NCI-H1930 (cell line): Measurements from ENCODE around the gene ACTR5.
"Not testable (repeated sequence)": the region's sequence is repeated elsewhere in the genome, so short reads cannot be mapped to it uniquely, and the experiment has no call there.

ENCODE experiments used
- DNase-seq, 2 experiments: peaks; one replicate each; lab custom pipeline; 2025; lab: John Stamatoyannopoulos, UW

ACTR5 gene

DNA sequence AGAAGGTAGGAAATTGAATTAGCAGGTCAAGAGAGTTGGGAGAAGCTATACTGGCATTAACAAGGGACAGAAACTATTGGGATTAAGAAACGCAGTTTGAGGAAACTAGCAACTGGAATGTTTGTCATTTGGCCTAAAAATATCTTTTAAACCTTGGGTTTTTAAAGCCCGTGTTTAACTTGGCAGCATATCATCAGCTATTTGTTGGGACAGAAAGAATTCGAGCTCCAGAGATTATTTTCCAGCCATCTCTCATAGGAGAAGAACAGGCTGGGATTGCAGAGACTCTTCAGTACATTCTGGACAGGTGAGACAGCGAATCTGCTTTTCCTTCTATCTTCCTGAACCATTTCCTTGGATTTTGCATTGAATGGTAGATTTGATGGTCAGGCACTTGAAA, 17.8 kb downstream of the ACTR5 start:
- DNase-seq: no peak

DNA sequence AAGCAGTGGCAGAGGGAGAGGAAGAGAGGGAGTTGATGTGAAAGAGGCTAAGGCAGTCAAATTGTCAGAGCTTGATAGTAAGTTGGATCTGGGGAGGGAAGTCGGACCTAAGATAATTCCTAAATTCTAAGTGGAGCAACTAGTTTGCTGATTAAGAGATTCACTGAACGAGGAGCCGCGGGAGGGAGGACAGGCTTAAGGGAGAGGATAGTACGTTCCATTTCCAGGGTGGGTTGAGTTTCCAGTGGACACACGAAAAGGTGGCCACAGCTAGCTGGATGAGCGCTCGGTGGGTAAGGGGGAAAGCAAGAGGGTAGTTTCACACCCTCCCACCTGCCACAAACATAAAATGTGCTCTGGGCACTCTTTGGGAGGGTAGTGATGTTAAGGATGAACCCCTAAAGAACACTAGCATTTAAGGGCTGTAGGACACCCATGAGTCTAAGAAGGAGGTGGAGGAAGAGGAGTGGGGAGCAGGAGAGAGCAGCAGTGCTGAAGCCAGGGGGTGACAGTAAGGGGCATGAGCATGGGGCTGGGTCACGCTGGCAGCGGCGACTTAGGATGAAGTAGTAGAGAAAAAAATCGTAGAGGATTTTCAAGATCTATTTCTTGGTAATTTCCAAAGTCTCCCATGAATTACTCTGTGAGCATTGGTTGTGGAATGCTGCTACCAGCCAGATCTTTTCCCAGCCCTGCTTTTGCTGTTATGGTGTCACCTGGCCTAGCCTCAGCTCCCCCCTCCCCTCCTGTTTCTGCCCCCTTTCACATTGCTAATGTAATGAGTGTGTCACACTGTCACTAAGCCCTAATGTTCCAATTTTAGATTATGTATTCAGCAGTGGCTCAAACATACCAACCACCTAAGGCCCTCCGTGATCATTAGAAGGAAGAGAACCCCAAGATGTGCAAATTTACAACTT, 21.4 kb downstream of the ACTR5 start:
- no peak for DNase-seq

DNA sequence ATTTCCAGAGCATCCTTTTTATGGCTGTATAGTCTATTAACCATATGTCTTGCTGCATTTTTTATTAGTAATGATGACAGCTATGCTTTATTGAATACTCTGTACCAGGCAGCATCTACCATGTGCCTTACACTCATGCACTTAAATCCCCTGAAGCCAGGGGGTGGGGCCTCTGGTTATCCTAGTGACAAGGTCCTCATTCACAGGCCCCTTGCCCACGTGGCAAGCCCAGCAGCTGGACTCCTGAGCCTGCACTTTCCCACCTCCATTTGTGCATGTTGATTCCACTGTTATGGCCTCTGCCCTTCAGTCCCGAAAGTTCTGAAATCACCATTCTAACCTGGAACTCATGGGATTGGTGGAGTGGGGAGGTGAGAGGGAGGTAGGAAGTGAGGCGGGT, 22.3 kb downstream of the ACTR5 start:
- DNase-seq: no peak

DNA sequence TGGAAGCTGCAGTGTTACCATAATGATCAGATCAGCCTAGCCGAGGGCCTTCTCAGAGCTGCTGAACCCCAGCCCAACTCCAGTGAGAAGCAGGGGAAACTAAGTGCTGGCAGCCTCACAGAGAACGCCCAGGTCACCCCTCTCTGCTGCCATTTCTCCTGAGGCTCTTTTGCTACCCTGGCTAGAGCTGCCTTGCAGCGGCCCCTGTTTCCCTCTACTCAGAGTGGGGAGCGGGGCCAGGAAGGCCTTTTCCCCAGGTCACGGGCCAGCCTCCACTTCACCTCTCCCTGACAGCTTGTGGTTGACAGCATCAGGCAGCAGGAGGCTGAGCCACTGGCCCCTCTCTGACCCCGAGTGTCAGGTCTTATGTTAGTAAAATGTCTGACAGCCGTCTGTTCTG, 22.7 kb downstream of the ACTR5 start:
- DNase-seq: no peak

DNA sequence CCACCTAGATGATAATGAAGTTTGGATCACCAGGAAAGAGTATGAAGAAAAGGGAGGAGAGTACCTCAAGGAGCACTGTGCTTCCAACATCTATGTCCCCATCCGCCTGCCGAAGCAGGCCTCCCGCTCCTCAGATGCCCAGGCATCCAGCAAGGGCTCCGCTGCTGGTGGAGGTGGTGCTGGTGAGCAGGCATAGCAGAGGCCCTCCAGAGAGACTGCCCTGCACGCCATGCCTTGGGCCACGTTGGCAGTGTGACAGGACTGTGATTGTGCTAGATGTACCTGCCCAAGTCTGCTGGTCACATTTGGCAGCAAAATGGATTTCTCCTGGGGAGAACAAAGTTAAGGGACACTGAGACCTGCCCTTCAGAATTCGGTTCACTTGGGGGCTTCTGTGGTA, 23.4 kb downstream of the ACTR5 start:
- no peak for DNase-seq

DNA sequence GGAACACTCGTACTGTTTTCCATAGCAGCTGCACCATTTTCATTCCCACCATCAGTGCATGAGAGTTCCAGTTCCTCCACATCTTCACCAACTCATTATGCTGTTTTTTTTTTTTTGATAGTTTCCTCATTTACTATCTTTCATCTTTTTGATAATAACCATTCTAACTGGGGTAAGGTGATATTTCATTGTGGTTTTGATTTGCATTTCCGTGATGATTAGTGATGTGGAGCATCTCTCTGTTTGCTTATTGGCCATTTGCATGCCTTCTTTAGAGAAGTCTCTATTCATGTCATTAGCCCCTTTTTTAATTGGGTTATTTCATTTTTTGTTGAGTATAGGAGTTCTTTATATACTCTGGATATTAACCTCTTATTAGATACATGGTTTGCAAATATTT, 25.9 kb downstream of the ACTR5 start:
- no peak for DNase-seq

DNA sequence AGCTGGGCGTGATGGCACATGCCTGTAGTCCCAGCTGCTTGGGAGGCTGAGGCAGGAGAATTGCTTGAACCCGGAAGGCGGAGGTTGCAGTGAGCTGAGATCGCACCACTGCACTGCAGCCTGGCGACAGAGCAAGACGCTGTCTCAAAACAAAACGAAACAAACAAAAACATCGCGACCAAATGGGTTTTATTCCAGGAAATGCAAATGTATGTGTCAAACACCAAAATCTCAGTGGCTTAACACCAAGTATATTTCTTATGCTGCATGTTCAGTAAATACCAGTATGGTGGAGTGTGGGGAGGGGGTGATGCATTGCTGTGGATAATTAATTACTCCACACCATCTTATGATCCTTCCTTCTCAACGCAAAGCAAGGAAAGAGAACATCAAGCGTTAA, 28.1 kb downstream of the ACTR5 start:
- no peak for DNase-seq

DNA sequence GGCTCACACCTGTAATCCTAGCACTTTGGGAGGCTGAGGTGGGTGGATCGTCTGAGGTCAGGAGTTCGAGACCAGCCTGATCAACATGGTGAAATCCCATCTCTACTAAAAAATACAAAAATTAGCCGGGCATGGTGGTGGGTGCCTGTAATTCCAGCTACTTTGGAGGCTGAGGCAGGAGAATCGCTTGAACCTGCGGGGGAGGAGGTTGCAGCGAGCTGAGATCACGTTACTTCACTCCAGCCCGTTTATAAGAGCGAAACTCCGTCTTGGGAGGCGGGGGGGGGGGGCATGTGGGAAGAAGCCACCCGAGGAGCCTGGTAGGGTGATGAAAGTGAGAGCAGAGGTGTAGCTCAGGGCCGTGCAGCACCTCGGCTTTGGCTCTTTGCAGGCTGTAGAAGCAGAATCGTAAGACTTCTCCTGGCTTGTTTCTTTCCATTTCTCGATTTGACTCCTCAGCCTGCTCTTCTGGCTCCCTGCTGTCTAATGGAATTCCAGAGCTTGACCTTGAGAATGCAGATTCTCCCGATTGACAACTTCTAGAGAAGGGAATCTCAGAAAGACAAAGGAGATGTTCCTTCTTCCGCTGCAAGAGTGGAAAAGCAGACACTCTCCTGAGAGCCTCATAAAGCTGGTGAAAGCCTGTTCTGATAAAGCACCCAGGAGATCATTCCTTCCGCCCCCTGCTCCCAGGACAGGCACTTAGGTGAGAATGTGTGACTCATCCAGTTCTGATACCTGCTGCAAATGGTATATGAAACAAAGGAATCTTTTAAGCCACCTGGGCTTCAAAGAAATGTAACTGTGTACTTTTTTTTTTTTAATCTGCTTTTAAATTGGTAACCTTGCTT, 31.2 kb downstream of the ACTR5 start:
- DNase-seq: no peak

DNA sequence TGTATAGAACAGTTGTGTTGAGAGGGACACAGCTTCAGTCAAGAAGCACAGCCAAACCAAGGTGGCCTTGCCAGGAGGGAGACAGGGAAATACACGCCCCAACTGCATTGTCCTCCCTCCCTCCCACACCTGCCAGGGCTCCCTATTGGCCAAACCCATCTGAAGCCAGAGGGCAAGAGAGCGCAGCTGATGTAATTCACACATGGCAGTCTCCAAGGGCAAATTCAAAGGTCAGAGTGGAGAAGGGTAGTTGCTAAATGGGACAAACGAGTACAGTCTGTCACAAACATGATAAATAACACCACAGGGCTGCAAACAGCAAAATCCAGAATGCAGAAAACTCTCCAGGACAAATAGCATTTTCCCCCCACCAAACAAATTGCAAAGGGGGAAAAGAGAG, 34.0 kb downstream of the ACTR5 start:
- no peak for DNase-seq

DNA sequence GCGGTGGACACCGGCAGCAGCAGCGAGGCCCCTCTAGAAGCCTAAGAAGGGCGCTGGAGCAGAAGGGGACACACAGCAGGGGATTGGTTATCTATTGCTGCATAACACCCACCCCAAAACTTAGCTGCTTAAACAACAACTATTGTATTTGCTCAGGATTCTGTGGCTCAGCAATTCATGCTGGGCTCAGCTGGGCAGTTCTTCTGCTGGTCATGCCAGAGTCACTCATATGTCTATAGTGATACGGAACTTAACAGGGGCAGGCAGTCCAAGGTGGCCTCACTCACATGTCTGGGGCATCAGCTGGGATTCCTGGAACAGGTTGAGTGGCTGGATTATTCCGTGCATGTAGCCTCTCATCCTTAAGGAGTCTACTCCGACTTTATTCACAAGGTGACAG, 39.6 kb downstream of the ACTR5 start:
- no peak for DNase-seq

DNA sequence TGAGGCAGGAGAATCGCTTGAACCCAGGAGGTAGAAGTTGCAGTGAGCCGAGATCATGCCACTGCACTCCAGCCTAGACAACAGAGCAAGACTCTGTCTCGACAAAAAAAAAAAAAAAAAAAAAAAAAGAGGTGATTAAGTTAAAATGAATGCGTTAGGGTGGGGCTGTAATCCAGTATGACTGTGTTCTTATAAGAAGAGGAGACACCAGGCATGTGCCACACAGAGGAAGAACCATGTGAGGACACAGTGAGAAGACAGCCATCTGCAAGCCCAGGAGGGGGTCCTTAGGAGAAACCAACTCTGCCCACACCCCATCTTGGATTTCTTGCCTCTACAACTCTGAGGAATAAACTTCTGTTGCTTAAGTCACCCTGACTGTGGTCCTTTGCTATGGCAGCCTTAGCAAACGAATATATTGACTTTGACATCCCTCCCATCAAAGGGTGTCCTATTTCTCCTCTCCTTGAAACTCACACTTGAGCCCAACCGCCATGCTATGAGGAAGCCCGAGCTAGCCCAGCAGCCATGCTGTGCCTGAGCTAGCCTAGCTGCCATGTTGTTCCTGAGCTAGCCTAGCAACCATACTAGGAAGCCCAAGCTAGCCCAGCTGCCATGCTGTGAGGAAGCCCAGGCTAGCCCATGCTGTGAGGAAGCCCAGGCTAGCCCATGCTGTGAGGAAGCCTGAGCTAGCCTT, 41.4 kb downstream of the ACTR5 start:
- no peak for DNase-seq

DNA sequence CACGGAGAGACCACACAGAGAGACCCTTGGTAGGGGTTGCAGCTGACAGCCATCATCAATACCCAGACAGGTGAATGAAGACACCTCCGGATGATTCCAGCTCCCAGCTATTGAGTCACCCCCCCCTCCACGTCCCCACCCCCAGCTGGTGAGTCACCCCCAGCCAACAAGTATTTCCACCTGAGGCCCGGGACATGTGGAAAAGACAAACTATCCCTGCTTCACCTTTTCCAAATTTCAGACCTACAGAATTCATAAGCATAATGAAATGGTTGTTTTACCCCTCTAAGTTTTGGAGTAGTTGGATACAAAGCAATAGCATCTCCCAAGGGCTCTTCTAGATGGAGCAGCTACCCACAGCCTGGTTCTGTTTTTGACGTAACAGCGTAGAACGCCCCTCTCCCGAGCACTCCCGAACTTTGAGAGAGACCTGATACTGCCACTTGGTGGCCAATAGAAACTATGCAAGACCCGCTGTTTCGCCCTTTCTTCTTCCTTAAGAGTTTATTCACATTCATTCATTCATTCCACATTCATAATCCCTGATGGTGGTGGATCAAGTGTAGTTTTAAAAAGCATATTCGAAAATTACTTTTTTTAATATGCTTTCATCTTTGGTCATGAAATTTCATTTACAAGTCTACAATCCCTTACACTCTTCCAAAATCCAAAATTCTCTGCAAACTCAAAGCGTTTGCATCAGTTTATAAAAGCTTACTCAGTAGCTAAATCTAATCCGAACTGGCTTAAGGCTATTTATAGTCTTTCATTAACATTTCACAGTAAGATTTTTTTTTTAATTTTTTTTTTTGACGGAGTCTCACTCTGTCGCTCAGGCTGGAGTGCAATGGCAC, 42.2 kb downstream of the ACTR5 start:
- peak; percentile 40 to 50 for DNase-seq

DNA sequence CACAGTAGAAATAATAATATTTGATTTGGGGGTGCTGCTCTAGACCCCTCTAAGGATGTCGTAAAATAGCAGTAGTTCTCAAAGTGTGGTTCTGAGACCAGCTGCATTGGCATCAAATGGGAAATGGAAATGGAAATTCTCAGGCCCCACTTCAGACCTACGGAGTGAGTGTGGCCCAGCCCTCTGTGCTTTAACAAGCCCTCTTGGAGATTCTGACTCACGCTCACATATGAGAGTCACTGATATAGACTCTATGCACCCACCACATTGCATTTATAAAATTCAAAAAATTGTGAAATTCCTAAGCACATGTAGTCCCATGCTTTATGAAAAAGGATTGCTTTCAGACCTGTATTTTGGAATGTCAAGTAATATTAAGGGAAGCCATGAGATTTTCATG, 43.0 kb downstream of the ACTR5 start:
- DNase-seq: no peak

DNA sequence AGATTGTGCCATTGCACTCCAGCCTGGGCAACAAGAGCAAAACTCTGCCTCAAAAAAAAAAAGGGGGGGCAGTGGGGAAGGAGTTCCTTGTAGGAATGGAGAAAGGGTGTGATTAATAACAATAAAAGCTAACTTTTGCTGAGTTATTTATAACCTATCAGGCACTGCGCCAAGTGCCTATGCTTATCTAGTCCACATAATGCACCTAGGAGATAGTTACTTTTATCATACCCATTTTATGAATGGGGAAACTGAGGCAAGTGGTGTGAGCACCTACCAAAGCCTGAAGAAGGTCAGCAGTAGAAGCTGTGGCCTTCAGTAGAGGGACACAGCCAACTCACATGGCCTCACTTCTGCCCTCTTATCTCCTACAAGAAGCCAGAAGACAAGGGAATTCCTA, 43.7 kb downstream of the ACTR5 start:
- no peak for DNase-seq

DNA sequence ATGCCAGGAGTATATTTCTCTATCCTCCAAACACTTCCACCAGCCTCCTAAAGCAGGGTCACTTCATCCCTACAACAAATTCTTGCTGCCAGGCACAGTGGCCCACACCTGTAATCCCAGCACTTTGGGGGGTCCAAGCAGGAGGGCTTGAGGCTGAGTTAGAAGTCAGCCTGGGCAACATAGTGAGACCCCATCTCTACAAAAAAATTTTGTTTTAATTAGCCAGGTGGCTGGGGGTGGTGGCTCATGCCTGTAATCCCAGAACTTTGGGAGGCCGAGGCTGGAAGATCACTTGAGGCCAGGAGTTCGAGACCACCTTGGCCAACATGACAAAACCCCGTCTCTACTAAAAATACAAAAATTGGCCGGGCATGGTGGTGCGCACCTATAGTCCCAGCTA, 45.8 kb downstream of the ACTR5 start:
- not testable (repeated sequence) for DNase-seq

DNA sequence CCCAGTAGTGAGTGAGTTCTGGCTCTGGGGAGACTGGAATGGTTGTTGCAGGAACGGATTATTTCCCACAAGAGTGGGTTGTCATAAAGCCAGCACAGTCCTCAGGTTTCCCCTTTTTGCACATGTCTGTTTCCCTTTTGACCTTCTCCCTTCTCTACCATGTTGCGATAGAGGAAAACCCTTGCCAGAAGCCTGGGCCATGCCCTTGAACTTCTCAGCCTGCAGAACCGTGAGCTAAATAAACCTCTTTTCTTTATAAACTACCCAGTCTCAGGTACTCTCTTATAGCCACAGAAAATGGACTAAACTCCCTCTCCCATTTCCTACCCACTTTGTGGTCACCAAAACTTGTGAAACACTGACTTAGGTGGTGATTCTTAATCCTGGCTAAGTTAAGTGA, 50.0 kb downstream of the ACTR5 start:
- DNase-seq: no peak

DNA sequence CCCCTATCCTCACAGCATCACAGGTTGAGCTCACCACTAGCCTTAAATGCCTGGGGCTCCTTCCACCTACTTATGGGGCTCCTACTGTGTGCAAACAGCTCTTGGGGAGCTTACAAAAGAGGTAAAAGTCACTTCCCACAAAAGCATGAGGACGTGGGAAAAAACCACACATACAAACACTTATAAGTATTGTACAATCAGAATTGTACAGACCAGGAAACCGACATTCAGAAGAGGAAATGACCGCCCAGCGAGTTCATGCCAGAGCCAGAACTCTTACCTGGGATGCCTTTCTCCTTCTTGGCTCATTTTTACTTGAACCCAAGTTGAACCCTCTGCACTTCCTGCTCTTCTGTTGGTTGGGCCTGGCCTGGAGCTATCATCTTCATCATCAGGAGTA, 50.9 kb downstream of the ACTR5 start:
- DNase-seq: no peak

DNA sequence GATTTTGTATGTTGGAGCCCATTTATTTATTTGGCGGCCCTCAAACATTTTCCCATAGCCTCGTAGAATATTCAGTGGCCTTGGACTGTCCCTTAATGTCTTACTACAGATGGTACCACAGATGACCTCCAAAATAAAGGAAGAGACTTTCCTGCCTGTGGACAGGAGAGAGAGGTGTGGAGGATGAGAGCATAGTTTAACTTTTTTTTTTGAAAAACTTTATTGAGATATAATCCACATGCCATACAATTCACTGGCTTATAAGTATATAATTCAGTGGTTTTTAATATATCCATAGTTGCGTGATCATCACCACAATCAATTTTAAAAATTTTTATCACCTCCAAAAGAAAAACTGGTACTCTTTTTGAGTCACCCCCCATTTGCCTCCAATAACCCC, 52.6 kb downstream of the ACTR5 start:
- DNase-seq: no peak

DNA sequence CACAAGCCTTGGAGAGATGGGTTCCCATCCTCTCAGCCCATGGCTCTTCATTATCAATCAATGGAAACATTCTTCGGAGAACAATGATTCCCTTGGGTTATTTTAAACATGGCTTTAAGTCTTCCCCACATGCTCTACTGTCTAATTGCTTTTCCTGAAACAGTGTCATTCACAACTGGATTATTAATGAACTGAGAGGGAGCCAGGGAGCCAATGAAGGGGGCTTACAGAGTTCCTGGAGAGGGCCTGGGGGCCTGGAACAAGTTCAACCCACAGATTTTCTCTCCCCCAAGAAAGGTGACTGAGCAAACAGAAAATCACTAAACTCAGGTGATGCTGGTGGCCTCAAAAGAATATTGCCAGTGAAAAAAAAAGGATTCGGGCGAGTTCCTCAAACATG, 56.0 kb downstream of the ACTR5 start:
- DNase-seq: no peak

DNA sequence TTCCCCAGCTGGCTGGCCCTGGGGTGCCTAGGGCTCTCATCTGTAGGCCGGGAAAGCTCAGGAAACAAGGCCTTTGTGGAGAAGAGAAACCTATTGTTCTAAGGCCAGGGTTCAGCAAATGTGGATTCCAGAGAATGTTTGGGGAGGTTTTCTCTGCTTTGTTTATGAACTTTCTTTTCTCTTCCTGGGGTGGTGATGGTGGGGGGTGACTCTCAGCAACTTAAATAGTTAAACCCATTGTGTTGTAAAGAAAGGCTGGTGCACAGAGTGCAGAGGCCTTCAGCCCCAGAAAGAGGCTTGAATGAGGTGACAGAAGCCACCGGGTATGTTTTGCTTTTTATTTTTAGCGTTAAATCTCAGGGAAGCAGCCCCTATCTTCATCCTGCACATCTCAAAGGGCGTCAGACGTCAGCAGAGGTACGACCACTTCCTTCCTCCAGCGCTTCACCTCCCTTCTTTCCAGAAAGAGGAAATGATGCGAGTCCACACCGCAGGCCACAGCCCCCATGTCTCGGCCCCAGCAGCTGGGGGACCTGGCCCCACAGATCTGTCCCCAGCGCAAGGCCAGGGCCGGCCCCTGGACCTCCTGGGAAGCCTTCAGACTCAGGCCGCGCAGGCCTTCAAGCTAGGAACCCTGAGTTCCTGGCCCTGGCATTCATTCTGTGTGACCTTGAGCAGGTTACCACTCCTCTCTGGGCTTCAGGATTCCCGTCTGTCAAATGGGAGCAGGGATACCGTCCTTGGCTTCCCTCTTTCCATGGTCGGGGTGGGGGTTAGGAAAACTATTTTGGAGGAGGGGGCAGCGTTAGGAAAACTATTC, 56.6 kb downstream of the ACTR5 start:
- DNase-seq: no peak

DNA sequence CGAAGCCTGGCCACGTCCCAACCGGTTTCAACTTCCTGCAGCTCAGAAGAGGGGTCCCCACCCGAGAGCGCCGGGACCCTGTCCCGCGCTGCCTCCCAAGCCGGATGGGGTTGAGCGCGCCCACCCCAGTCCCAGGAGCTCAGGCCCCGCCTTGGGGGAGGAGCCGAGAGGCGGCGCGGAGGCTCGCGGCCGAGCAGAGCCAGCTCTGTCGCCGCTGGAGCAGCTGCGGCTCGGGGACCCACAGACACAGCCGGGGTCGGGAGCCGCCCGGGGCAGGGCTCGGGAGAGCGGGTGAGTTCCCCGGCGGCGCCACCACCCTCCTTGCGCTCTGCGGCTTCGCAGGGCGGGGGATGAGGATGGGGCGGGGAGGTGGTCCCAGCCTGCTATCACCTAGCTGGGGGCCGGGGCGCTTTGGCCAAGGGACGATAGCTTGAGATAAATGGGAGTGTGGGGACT, 57.3 kb downstream of the ACTR5 start, which contains the start of gene PPP1R16B:
TSS of gene PPP1R16B (plus strand) at position 196 of the 456 bp plus-strand sequence. CDS start 30,229 bp downstream, outside the sequence.
- peak; percentile 22 to 66 for DNase-seq
